K562 (cell line): ENCODE measurements around the gene DHODH.

ENCODE experiments used
- CCNT2 ChIP-seq: IDR thresholded peaks from 2 replicates; pipeline ENCODE4 v1.6.1; 2011; ENCODE audit warnings: borderline replicate concordance, low read depth, mild to moderate bottlenecking, moderate library complexity, mixed read lengths, low read length; ENCODE audit not compliant: insufficient read length; ENCODE audit errors: extremely low read depth
- CREB1 ChIP-seq, 2 experiments: sonication (generic) in 1 of 2; formaldehyde crosslinking in 1 of 2; IDR thresholded peaks; 2 replicates each; pipeline versions ENCODE4 v1.6.1 to v1.8.0; 2012 to 2022; ENCODE audit warnings: inconsistent platforms in 1 of 2, mild to moderate bottlenecking in 1 of 2, missing genetic modification reagents in 1 of 2, moderate library complexity in 1 of 2
- CTCF ChIP-seq, 3 experiments: IDR thresholded peaks in 2 of 3; conservative IDR thresholded peaks in 1 of 3; 2 replicates each; pipeline ENCODE4 v1.5.1; 2011 to 2012; ENCODE audit warnings: low read length in 3 of 3, mild to moderate bottlenecking in 3 of 3, control low read depth in 2 of 3, improper control_type of control experiment in 1 of 3, inconsistent platforms in 1 of 3, low read depth in 1 of 3, mixed read lengths in 1 of 3, moderate library complexity in 1 of 3; ENCODE audit not compliant: insufficient read depth in 2 of 3
- MAX ChIP-seq: sonication (generic); formaldehyde crosslinking; IDR thresholded peaks from 2 replicates; pipeline ENCODE4 v1.9.0; 2022; ENCODE audit warnings: mild to moderate bottlenecking, missing genetic modification reagents
- MXI1 ChIP-seq: IDR thresholded peaks from 2 replicates; pipeline ENCODE4 v1.6.1; 2011; ENCODE audit warnings: low read depth, mild to moderate bottlenecking, improper control_type of control experiment, low read length
- NFRKB ChIP-seq: fragments of 450-650 bp; IDR thresholded peaks from 2 replicates; pipeline ENCODE4 v1.6.1; 2016; ENCODE audit warnings: low read depth
- NRF1 ChIP-seq, 2 experiments: fragments of 450-650 bp; IDR thresholded peaks in 1 of 2; conservative IDR thresholded peaks in 1 of 2; 2 replicates each; pipeline ENCODE4 v1.6.1; 2014; ENCODE audit warnings: mild to moderate bottlenecking in 2 of 2
- POLR2A ChIP-seq: fragments of 450-650 bp; conservative IDR thresholded peaks from 2 replicates; pipeline ENCODE4 v1.6.1; 2016
- TBL1XR1 ChIP-seq, 2 experiments: IDR thresholded peaks; 2 replicates each; pipeline ENCODE4 v1.6.1; 2012; ENCODE audit warnings: improper control_type of control experiment in 2 of 2, low read length in 2 of 2, mild to moderate bottlenecking in 1 of 2
- TFAP4 ChIP-seq: sonication (generic); formaldehyde crosslinking; IDR thresholded peaks from 2 replicates; pipeline ENCODE4 v1.8.0; 2022; ENCODE audit warnings: missing genetic modification reagents, mild to moderate bottlenecking, moderate library complexity, borderline replicate concordance
- YY1 ChIP-seq, 3 experiments: IDR thresholded peaks; 2 replicates each; pipeline ENCODE4 v1.6.1; 2011; ENCODE audit warnings: low read length in 2 of 3, mild to moderate bottlenecking in 2 of 3, moderate library complexity in 2 of 3, borderline replicate concordance in 1 of 3, control low read depth in 1 of 3, low read depth in 1 of 3; ENCODE audit not compliant: insufficient read depth in 3 of 3, insufficient replicate concordance in 2 of 3, control insufficient read depth in 1 of 3, insufficient read length in 1 of 3; ENCODE audit errors: extremely low read depth in 1 of 3
- ZC3H4 ChIP-seq: sonication (generic); formaldehyde crosslinking; IDR thresholded peaks from 2 replicates; pipeline ENCODE4 v1.9.0; 2021; ENCODE audit warnings: missing genetic modification reagents, borderline replicate concordance

GRCh38 chr16:71995038-71995437 lies 13.5 kb upstream of the DHODH start:
- TF ChIP-seq CREB1 (IDR thresholded peaks at IDR 0.05): no peak
- TF ChIP-seq CREB1 (CRISPR knock-in tag; IDR thresholded peaks at IDR 0.05): no peak
- no peak for TF ChIP-seq ZC3H4 (CRISPR knock-in tag)
- no peak for TF ChIP-seq POLR2A
- TF ChIP-seq CTCF (IDR thresholded peaks at IDR 0.05 in 2 of 3, conservative IDR thresholded peaks at IDR 0.05 in 1 of 3; ENCODE audit: insufficient read depth in 2 of 3, low read depth in 1 of 3, low read length in 3 of 3): no peak
- TF ChIP-seq TFAP4: no peak
- TF ChIP-seq TBL1XR1 (IDR thresholded peaks at IDR 0.05; ENCODE audit: low read length in 2 of 2): no peak
- no peak for TF ChIP-seq NRF1 (conservative IDR thresholded peaks at IDR 0.05 in 1 of 2, IDR thresholded peaks at IDR 0.05 in 1 of 2)
- no peak for TF ChIP-seq YY1 (IDR thresholded peaks at IDR 0.05; ENCODE audit: borderline replicate concordance in 1 of 3, control insufficient read depth in 1 of 3, extremely low read depth in 1 of 3, insufficient read depth in 3 of 3, insufficient read length in 1 of 3, insufficient replicate concordance in 2 of 3, low read depth in 1 of 3, low read length in 2 of 3)
- TF ChIP-seq NFRKB: no peak
- TF ChIP-seq MXI1: no peak
- no peak for TF ChIP-seq MAX (CRISPR knock-in tag)
- no peak for TF ChIP-seq CCNT2
